K562 (cell line): ENCODE measurements around the gene TRAPPC2L. TPM values are rescaled to one million over a fixed set of nuclear protein-coding genes. Genes with fewer than 3 reads are reported as not detected.

Experiments used
- ARHGAP35 ChIP-seq: fragments of 450-650 bp; IDR thresholded peaks from 2 replicates; pipeline ENCODE4 v1.6.1; 2018; ENCODE audit not compliant: partially characterized antibody
- ARID4B ChIP-seq: sonication (generic); formaldehyde crosslinking; IDR thresholded peaks from 2 replicates; pipeline ENCODE4 v1.8.0; 2022; ENCODE audit warnings: mild to moderate bottlenecking, missing genetic modification reagents
- BCOR ChIP-seq: fragments of 450-650 bp; IDR thresholded peaks from 2 replicates; pipeline ENCODE4 v1.6.1; 2016
- CBFA2T3 ChIP-seq: fragments of 450-650 bp; IDR thresholded peaks from 2 replicates; pipeline ENCODE4 v1.6.1; 2017
- COPS2 ChIP-seq: fragments of 450-650 bp; conservative IDR thresholded peaks from 2 replicates; pipeline ENCODE4 v1.6.1; 2016; ENCODE audit warnings: mild to moderate bottlenecking, moderate library complexity
- ERF ChIP-seq: fragments of 450-650 bp; formaldehyde crosslinking; IDR thresholded peaks from 2 replicates; pipeline ENCODE4 v1.4.0; 2020; ENCODE audit warnings: mild to moderate bottlenecking, mixed read lengths
- FUS ChIP-seq: fragments of 200-400 bp; formaldehyde crosslinking; optimal IDR thresholded peaks from 2 replicates; pipeline ENCODE3; 2017; ENCODE audit warnings: low read depth, low read length
- HDAC1 ChIP-seq, 2 experiments: fragments of 450-650 bp; IDR thresholded peaks; 2 replicates each; pipeline ENCODE4 v1.6.1; 2016 to 2017; ENCODE audit warnings: inconsistent platforms in 1 of 2, mild to moderate bottlenecking in 1 of 2, moderate library complexity in 1 of 2
- HES1 ChIP-seq: fragments of 450-650 bp; IDR thresholded peaks from 2 replicates; pipeline ENCODE4 v1.6.1; 2016; ENCODE audit warnings: low read depth, mild to moderate bottlenecking, moderate library complexity
- HNRNPH1 ChIP-seq: fragments of 200-400 bp; formaldehyde crosslinking; optimal IDR thresholded peaks from 2 replicates; pipeline ENCODE3; 2017; ENCODE audit warnings: low read depth, mild to moderate bottlenecking, low read length, moderate library complexity
- NCOR1 ChIP-seq: fragments of 450-650 bp; IDR thresholded peaks from 2 replicates; pipeline ENCODE4 v1.6.1; 2016; ENCODE audit warnings: mild to moderate bottlenecking, moderate library complexity
- PRDM10 ChIP-seq: fragments of 450-650 bp; IDR thresholded peaks from 2 replicates; pipeline ENCODE4 v1.6.1; 2018; ENCODE audit not compliant: partially characterized antibody
- RBM14 ChIP-seq: fragments of 200-400 bp; formaldehyde crosslinking; IDR thresholded peaks from 2 replicates; pipeline ENCODE4 v1.6.1; 2018; ENCODE audit warnings: low read depth, mild to moderate bottlenecking, low read length, moderate library complexity, borderline replicate concordance; ENCODE audit not compliant: insufficient read depth
- SMARCB1 ChIP-seq: IDR thresholded peaks from 2 replicates; pipeline ENCODE4 v1.6.1; 2011; ENCODE audit warnings: improper control_type of control experiment, low read depth; ENCODE audit not compliant: insufficient read length
- SNRNP70 ChIP-seq: fragments of 200-400 bp; formaldehyde crosslinking; optimal IDR thresholded peaks from 2 replicates; pipeline ENCODE3; 2017; ENCODE audit warnings: low read depth, low read length
- TCF7L2 ChIP-seq: fragments of 150-350 bp; IDR thresholded peaks from 2 replicates; pipeline ENCODE4 v1.6.1; 2016; ENCODE audit warnings: low read depth, mild to moderate bottlenecking, low read length, moderate library complexity
- TFAP4 ChIP-seq: sonication (generic); formaldehyde crosslinking; IDR thresholded peaks from 2 replicates; pipeline ENCODE4 v1.8.0; 2022; ENCODE audit warnings: missing genetic modification reagents, mild to moderate bottlenecking, moderate library complexity, borderline replicate concordance
- ZNF217 ChIP-seq: sonication (generic); formaldehyde crosslinking; IDR thresholded peaks from 2 replicates; pipeline ENCODE4 v1.8.0; 2022; ENCODE audit warnings: mild to moderate bottlenecking, missing genetic modification reagents
- ZSCAN29 ChIP-seq: fragments of 450-650 bp; IDR thresholded peaks from 2 replicates; pipeline ENCODE4 v1.6.1; 2017
- polyA plus RNA-seq, 8 experiments: library from polyadenylated mRNA; depleted of rRNA in 4 of 8; stranded (reverse) in 5 of 8; unstranded in 3 of 8; fragments of >200 nt; fragmentation: Nextera tagmentation in 2 of 8; fragmentation: Illumina TruSeq in 1 of 8; extraction: Ambion mirVana in 2 of 8; extraction: Trizol in 1 of 8; gene quantifications; 2 replicates each; pipeline versions ENCODE4 v1.2.1 to v1.2.3, GENCODE V29; 2011 to 2014; ENCODE audit warnings: inconsistent platforms in 1 of 8, missing spikeins in 1 of 8
- total RNA-seq, 7 experiments: library from RNA; depleted of rRNA in 6 of 7; stranded (reverse); fragments of >200 nt in 6 of 7; fragmentation: Illumina TruSeq in 2 of 7; extraction: Trizol in 2 of 7; gene quantifications; 2 replicates each; pipeline versions ENCODE4 v1.2.1 to v1.2.3, GENCODE V29; 2011 to 2021; ENCODE audit warnings: low replicate concordance in 1 of 7

The TRAPPC2L gene
- total and polyA plus RNA-seq, 9 of the 15 experiments (the other 6 are each of a cell fraction or from before 2014, with no cell fraction given) = 60.4 to 398 (median 97.5) TPM

- TF ChIP-seq TCF7L2 (no peak), SNRNP70 (peak; percentile 59), HNRNPH1 (no peak), ZNF217 (CRISPR knock-in tag) (no peak), COPS2 (no peak), ARHGAP35 (no peak), NCOR1 (no peak), HDAC1 (IDR thresholded peaks at IDR 0.05) (peak in 1 of 2 experiments; percentile 94; a peak in 2 of 4 replicates), RBM14 (peak; percentile 95; the same call in 1 of the 2 replicates), BCOR (peak; percentile 47; the same call in 1 of the 2 replicates), ZSCAN29 (no peak), SMARCB1 (no peak), ERF (CRISPR knock-in tag) (peak; percentile 24; the same call in 1 of the 2 replicates), TFAP4 (0 out of 2 replicates have a peak, but pooled peaks have one; percentile 5), FUS (peak; percentile 76), ARID4B (CRISPR knock-in tag) (peak; percentile 96), HES1 (no peak), PRDM10 (peak; percentile 6), CBFA2T3 (no peak)
These were observed 45.8 kb upstream of the TRAPPC2L start (continued) for GRCh38 chr16:88810912-88811768.
